GM19043 (cell line): ENCODE data around the gene WNT7B.

Source experiments
- ATAC-seq: cut with Tn5 transposase; IDR thresholded peaks from one replicate; pipeline ENCODE4 v1.9.1; 2021; ENCODE audit warnings: low read depth; ENCODE audit not compliant: unreplicated experiment

The WNT7B gene

GRCh38 chr22:45974498-45974897 is 2.5 kb downstream of the WNT7B start:
- no peak for ATAC-seq

DNA sequence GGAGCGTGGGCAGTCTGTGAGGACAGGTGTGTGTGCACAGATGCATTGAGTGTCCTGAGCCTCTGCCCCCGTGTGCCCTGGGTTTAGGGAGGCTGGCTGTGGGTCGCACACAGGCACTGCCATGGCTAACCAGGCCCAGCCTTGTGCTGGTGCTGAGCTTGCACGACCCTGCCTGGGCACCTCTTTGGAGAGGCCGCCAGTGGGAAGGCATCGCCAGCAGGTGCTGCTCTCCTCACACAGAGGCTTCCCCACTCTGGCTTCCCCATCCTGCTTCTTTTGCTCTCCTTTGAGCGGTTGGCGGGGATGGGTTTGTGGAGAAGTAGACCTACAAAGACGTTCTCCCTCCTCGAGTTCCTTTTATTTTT is 4.1 kb downstream of the WNT7B start:
- no peak for ATAC-seq

- ATAC-seq, result no peak
Measured at GRCh38 chr22:45972091-45972888, 4.7 kb downstream of the WNT7B start.

GRCh38 chr22:45971408-45972028 is 5.4 kb downstream of the WNT7B start:
- ATAC-seq, result no peak

DNA sequence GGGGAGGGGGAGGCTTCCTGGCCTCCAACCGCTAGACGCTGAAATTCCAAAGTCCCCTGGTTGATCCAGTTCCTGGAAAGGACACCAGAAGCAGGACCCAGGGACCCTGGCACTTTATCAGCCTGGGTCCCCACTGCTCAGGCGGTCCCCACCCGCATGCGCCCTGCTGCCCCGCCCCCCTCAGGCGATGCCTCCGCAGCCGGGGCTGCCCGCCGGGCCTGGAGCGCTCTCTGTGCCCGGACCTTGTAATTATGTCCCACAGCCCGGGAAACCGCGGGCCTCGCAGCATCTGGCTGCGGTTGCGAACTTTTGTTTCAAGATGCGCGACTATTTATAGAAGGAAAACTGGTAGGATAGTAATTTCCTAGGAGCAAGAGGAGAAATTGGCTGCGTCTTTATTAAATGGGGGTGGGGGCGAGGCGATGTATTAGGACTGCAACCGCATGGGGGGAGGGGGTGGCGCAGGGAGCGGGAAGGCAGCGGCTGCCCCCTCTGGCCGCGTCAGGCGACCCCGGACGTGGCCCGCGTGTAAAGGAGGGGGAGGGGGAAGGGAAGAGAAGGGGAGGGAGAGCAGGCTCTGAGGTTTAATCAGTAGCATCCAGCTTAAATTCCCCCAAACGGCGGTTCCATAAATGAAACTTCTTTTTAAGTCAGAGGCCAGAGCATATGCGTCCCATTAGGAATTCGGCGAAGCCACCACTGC is 6.1 kb downstream of the WNT7B start:
- no peak for ATAC-seq

DNA sequence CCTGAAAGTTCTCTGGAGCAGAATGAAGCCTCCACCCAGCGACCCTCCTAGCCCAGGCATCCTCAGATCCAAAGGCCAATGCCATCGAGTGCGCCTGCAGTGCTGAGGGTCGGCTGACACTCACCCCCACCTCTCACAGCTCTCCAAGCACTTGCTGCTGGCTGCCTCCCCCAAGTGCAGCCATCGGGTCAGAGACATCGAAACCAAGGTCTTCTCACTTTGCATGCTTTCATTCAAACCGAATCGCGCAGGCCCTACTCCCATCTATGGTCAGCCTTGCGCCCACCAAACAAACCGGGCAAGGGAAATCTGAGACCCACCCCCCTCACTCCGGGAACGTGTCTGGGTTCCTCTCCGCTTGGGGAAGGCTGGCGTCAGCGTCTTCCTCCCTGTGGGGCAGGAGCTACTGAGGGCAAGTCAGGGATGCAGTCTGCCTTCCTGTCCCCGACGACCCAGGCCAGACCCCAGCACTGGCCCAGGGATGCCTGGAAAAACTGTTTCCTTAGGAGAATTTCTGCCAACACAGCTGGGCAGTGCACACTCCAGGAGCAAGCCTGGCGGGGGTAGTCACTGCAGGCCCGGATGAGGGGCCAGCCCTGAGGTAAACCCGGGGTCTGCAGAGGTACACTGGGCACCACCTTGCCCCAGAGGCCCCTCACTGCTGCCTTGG is 7.0 kb downstream of the WNT7B start:
- ATAC-seq, result no peak

DNA sequence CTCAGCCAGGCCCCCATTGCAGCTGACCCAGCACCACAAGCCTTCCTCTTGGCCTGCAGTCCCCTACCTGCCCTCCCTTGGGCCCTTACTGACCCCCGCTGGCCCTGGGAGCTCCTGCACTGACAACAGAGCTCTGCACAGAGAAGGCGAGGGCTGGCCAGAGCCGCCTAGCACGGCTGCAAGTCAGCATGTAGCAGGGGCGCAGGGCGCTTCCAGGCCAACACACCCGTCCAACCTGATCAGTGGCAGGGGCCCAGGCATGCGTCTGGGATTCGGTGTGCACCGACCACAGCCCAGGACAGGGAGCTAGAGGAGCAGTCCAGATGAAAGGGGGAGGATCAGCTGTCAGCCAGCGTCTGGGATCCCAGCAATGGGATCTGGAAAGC is 7.6 kb downstream of the WNT7B start:
- ATAC-seq, result no peak

GRCh38 chr22:45968751-45969413 is 8.1 kb downstream of the WNT7B start:
- ATAC-seq, result no peak

DNA sequence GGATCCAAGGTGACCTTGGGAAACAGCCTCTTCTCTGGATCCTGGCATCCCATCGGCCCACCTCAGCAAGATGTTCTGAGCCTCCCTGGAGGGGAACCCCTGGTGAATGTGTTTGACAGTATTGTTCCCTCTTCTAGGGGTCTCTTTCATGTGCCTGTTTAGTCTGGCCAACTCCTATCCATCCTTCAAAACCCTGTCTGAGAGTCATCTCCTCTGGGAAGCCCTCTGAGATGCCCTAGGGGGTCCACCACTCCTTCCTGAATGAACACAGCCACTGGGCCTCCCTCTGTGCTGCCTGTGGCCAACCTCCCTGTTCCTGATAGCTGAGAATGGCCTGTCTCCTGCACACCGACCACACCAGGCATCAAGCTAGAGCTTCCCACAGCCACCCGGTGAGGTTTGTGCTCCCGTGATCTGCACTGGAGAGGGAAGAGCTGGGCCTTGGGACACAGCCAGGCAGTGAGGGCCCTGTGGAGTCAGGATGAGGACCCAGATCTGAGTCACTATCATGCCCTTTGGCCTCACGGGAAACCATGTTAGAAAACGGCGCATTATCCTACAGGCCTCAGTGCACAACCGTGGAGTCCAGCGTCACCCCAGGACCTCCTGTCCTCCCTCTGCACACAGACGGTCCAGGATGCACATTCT is 8.8 kb downstream of the WNT7B start:
- ATAC-seq, result no peak

DNA sequence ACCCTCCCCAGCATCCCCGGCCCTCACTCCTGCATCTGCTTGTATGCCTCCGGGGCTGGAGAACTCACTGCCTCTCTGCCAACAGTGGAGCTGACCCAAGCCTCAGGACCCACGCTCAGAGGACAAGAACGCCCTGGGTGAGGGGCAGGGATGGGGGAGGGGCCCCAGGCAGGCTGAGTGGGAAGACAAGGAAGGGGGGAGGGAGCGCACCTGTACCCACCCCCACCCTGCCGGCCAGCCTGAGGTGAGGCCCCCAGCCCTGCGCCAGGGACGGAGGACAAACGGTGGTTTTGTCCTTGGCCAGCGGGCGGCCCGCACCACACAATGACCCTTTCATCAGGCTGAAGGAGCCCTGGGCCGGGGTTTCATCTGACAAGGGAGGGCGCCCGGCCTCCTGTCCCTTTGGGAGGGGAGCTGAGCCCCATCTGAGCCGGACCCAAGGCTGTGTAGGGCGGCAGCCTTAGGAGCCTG is 10.0 kb downstream of the WNT7B start:
- ATAC-seq, result no peak

GRCh38 chr22:45966320-45966894 is 10.6 kb downstream of the WNT7B start:
- no peak for ATAC-seq

- ATAC-seq, result no peak
Measured at GRCh38 chr22:45965563-45965962, 11.4 kb downstream of the WNT7B start.

DNA sequence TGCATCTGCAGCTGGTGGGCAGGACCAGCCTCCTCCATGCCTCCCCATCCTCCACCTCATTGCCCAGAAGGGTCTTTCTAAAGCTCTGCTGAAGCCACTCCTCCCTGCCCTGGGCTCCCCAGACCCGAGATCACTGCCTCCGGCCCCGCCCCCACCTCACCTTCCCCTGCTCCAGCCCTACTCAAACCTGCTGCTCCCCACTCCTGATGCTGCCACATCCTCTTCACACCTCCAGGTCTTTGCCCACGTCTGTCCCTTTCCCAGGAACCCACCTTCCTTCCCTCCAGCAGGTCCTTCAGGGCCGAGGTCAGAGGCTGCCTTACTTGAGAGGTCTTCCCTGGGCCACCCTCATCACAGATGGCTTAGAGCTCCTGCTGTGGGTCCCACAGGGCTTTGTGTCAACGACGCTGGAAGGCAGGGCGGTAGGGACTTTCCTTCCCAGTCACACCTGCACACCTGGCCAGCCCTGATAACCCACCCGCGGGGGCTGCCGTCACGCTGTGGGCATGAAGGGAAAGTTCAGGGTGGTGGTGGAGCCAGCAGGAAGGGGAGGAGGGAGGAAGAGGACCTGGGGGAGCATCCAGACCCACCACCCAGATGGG is 11.9 kb downstream of the WNT7B start:
- ATAC-seq, result no peak

DNA sequence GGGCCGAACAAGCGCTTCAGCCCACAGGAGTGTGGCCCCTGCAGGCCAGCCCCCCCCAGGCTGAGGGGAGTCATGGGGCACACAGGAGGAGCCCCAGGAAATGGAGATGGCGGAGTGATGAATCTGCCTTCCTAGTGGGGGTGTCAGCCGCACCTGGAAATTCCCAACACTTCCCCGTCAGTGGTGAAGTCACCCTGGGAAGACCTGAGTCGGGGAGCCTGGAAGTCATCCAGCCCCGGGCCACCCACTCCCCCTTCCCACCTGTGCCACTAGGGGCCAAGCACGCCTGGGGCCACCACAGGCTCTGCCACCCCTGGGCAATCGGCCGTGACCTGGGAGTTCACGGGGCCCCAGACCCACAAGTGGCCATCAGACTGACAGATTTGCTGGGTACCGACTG is 12.6 kb downstream of the WNT7B start:
- no peak for ATAC-seq

DNA sequence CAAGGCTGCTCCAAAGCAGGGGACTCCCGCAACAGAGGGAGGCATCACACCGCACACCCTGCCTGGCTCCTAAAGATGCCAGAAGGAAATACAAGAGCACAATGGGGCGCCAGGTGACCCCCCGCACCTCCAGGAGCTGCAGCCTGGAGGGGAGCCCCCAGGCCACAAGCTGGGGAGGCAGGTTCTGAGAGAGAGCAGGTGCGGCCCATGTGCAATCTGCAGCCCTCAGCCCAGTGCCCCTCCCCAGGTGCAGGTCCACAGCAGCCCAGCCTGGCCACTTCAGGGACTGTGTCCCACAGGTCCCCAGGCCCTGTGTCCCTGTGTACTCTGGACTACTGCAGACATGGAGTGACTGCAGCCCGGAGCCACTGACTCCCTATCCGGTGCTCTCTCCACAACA is 13.1 kb downstream of the WNT7B start:
- ATAC-seq, result no peak

GRCh38 chr22:45962756-45963324 is 14.1 kb downstream of the WNT7B start:
- ATAC-seq, result no peak

GRCh38 chr22:45962434-45962718 is 14.6 kb downstream of the WNT7B start:
- no peak for ATAC-seq

DNA sequence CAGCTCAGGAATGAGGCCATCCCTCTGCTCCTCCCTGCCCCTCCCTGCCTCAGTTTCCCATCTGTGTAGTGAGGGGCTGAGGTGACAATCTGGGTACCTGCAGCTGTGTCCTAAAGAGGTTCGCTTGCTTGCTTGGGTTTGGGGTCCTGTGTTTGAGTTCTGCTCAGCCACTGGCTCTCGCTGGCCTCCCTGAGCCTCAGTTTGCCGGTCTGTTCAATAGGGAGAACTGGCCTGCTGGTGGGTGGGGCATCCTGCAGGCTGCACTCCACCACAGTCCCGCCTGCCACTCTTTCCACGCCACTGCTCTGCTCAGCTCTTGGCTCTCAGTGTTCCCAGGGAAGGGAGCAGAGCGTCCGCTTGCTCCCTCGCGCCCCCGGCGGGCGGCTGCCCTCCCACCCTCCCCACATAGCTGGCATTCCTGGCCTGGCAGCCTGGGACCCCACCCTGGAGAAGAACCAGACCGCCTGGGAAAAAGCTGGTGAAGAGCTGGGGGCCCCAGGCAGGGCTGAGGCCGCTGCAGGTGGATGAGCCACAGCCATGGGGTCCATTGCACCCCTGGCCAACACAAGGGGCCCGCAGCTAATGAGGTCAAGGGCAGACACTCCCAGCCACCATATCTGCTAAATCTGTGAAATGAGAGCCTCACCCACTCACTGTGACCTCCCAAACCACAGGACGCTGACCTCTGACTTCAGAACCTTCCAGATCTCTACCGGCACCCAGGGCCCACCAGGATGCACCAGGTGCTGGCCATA is 15.1 kb downstream of the WNT7B start:
- no peak for ATAC-seq
